ENCODE data around the gene GTF2A2. TPM values are rescaled to one million over a fixed set of nuclear protein-coding genes. Genes with fewer than 3 reads are reported as not detected.

GTF2A2 gene
- total RNA-seq, 1 experiment from 2014 or later: 129 TPM

GRCh38 chr15:59595434-59595915, 61.8 kb downstream of the GTF2A2 start:
- POLR2A ChIA-PET: no interaction called here
- Mint-ChIP-seq H3K36me3 (peaks cover 3% of the 10 kb centered on the region; the same call in 1 of the 2 replicates), H3K27ac (no peak overlapping the region), H3K27me3 (ENCODE audit: low read depth) (no peaks in the 10 kb centered on the region; the same call in 1 of the 2 replicates), H3K4me1 (no peaks in the 10 kb centered on the region), H3K4me3 (no peak overlapping the region), H3K9me3 (peaks cover 13% of the 10 kb centered on the region; the same call in 1 of the 2 replicates)
- CTCF ChIA-PET: interaction anchor here (2.4 kb wide), 1 partner anchor 67 kb away, joined by 6 read pairs; no protein-coding TSS in a partner anchor
- TF ChIP-seq, protein P1, sequence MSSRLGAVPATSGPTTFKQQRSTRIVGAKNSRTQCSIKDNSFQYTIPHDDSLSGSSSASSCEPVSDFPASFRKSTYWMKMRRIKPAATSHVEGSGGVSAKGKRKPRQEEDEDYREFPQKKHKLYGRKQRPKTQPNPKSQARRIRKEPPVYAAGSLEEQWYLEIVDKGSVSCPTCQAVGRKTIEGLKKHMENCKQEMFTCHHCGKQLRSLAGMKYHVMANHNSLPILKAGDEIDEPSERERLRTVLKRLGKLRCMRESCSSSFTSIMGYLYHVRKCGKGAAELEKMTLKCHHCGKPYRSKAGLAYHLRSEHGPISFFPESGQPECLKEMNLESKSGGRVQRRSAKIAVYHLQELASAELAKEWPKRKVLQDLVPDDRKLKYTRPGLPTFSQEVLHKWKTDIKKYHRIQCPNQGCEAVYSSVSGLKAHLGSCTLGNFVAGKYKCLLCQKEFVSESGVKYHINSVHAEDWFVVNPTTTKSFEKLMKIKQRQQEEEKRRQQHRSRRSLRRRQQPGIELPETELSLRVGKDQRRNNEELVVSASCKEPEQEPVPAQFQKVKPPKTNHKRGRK (CRISPR knock-in tag; IDR thresholded peaks at IDR 0.05; ENCODE audit: borderline replicate concordance): no peak
- TF ChIP-seq SMAD4 (CRISPR knock-in tag; IDR thresholded peaks at IDR 0.05) (no peak), CREB1 (CRISPR knock-in tag; IDR thresholded peaks at IDR 0.05) (no peak), ZNF121 (CRISPR knock-in tag; IDR thresholded peaks at IDR 0.05) (no peak), IRF2 (CRISPR knock-in tag; IDR thresholded peaks at IDR 0.05; ENCODE audit: borderline replicate concordance, low read depth) (no peak), MAX (CRISPR knock-in tag; IDR thresholded peaks at IDR 0.05) (no peak), PRRX2 (CRISPR knock-in tag; IDR thresholded peaks at IDR 0.05) (no peak)
- TF ChIP-seq, protein P2, sequence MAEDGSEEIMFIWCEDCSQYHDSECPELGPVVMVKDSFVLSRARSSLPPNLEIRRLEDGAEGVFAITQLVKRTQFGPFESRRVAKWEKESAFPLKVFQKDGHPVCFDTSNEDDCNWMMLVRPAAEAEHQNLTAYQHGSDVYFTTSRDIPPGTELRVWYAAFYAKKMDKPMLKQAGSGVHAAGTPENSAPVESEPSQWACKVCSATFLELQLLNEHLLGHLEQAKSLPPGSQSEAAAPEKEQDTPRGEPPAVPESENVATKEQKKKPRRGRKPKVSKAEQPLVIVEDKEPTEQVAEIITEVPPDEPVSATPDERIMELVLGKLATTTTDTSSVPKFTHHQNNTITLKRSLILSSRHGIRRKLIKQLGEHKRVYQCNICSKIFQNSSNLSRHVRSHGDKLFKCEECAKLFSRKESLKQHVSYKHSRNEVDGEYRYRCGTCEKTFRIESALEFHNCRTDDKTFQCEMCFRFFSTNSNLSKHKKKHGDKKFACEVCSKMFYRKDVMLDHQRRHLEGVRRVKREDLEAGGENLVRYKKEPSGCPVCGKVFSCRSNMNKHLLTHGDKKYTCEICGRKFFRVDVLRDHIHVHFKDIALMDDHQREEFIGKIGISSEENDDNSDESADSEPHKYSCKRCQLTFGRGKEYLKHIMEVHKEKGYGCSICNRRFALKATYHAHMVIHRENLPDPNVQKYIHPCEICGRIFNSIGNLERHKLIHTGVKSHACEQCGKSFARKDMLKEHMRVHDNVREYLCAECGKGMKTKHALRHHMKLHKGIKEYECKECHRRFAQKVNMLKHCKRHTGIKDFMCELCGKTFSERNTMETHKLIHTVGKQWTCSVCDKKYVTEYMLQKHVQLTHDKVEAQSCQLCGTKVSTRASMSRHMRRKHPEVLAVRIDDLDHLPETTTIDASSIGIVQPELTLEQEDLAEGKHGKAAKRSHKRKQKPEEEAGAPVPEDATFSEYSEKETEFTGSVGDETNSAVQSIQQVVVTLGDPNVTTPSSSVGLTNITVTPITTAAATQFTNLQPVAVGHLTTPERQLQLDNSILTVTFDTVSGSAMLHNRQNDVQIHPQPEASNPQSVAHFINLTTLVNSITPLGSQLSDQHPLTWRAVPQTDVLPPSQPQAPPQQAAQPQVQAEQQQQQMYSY (CRISPR knock-in tag; IDR thresholded peaks at IDR 0.05): no peak
- ATAC-seq (no peak), DNase-seq (ENCODE audit: low spot score) (no peak)

DNA sequence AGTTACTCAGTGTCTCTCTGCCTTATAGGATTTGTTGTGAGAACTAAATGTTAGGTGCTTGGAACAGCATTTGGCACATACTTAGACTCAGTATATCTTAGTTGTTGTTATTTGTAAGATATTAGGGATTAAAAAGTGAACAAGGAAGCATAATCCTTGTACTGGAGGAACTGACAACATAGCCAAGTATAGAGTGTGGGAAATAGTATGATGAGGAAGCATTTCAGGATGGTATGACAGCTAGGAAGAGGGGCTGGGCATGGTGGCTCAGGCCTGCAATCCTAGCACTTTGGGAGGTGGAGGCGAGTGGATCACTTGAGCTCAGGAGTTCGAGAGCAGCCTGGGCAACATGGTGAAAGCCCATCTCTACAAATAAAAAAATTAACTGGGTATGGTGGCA, 62.3 kb downstream of the GTF2A2 start:
- peaks cover 2% of the 10 kb centered on the region; the same call in 1 of the 2 replicates for H3K36me3 Mint-ChIP-seq
- ChIA-PET CTCF (interaction anchor here (2.4 kb wide), 1 partner anchor 66 kb away, joined by 6 read pairs; no protein-coding TSS in a partner anchor), POLR2A (no interaction called here)
- no peak overlapping the region for H3K4me3 Mint-ChIP-seq
- no peaks in the 10 kb centered on the region for H3K4me1 Mint-ChIP-seq
- no peaks in the 10 kb centered on the region; the same call in 1 of the 2 replicates for H3K27me3 Mint-ChIP-seq (ENCODE audit: low read depth)
- H3K27ac Mint-ChIP-seq: no peak overlapping the region
- ATAC-seq (no peak), DNase-seq (ENCODE audit: low spot score) (no peak)
- peaks cover 8% of the 10 kb centered on the region; the same call in 1 of the 2 replicates for H3K9me3 Mint-ChIP-seq
- no peak for TF ChIP-seq NFE2L1 (CRISPR knock-in tag; IDR thresholded peaks at IDR 0.05)
- TF ChIP-seq, protein P3, sequence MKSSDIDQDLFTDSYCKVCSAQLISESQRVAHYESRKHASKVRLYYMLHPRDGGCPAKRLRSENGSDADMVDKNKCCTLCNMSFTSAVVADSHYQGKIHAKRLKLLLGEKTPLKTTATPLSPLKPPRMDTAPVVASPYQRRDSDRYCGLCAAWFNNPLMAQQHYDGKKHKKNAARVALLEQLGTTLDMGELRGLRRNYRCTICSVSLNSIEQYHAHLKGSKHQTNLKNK (CRISPR knock-in tag; IDR thresholded peaks at IDR 0.05): no peak
- no peak for TF ChIP-seq CBFB (CRISPR knock-in tag; IDR thresholded peaks at IDR 0.05; ENCODE audit: low read depth)
- no peak for TF ChIP-seq CREM (CRISPR knock-in tag; IDR thresholded peaks at IDR 0.05)
- no peak for TF ChIP-seq TEAD4 (CRISPR knock-in tag; IDR thresholded peaks at IDR 0.05)
- no peak for TF ChIP-seq PREB (CRISPR knock-in tag; IDR thresholded peaks at IDR 0.05; ENCODE audit: borderline replicate concordance)
- TF ChIP-seq E2F1 (CRISPR knock-in tag; IDR thresholded peaks at IDR 0.05): no peak
- TF ChIP-seq ZNF423 (CRISPR knock-in tag; IDR thresholded peaks at IDR 0.05): no peak
- TF ChIP-seq KAT7 (CRISPR knock-in tag; IDR thresholded peaks at IDR 0.05; ENCODE audit: borderline replicate concordance): no peak
- TF ChIP-seq, protein P4, sequence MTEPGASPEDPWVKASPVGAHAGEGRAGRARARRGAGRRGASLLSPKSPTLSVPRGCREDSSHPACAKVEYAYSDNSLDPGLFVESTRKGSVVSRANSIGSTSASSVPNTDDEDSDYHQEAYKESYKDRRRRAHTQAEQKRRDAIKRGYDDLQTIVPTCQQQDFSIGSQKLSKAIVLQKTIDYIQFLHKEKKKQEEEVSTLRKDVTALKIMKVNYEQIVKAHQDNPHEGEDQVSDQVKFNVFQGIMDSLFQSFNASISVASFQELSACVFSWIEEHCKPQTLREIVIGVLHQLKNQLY (CRISPR knock-in tag; IDR thresholded peaks at IDR 0.05): no peak
- TF ChIP-seq GRHL2 (CRISPR knock-in tag; IDR thresholded peaks at IDR 0.05; ENCODE audit: insufficient replicate concordance, severe bottlenecking): no peak
- no peak for TF ChIP-seq STAT6 (CRISPR knock-in tag; conservative IDR thresholded peaks at IDR 0.05; ENCODE audit: low read depth)
- TF ChIP-seq MYBL2 (CRISPR knock-in tag; IDR thresholded peaks at IDR 0.05): no peak
- TF ChIP-seq ZNF138 (CRISPR knock-in tag; conservative IDR thresholded peaks at IDR 0.05): no peak
- TF ChIP-seq TEAD1 (CRISPR knock-in tag; IDR thresholded peaks at IDR 0.05): no peak
- TF ChIP-seq TP53 (CRISPR knock-in tag; IDR thresholded peaks at IDR 0.05): no peak

All from WTC11 (cell line).